Measurements from ENCODE around the gene IGSF22. TPM values are rescaled to one million over a fixed set of nuclear protein-coding genes. Genes with fewer than 3 reads are reported as not detected.

Gene IGSF22
- total RNA-seq, 1 donor from 2014 or later: not detected

- intact Hi-C loops (cut with DNase I): no loop called here
- Histone ChIP-seq H3K27ac (no peak overlapping the region), H3K27me3 (no peaks in the 10 kb centered on the region), H3K4me1 (no peaks in the 10 kb centered on the region), H3K4me3 (no peak overlapping the region), H3K36me3 (no peaks in the 10 kb centered on the region), H3K9me3 (no peaks in the 10 kb centered on the region)
- no peak for TF ChIP-seq CTCF (IDR thresholded peaks at IDR 0.05)
- DNase-seq (ENCODE audit: low spot score in 2 of 2): no peak
Observed at GRCh38 chr11:18756889-18757288, 30.9 kb upstream of the IGSF22 start.

- no peaks in the 10 kb centered on the region for H3K36me3 ChIP-seq
- intact Hi-C loops (cut with DNase I): no loop called here
Observed at GRCh38 chr11:18754308-18754707, 28.3 kb upstream of the IGSF22 start.

GRCh38 chr11:18752502-18752901, 26.5 kb upstream of the IGSF22 start:
- no peak for DNase-seq (ENCODE audit: low spot score in 2 of 2)
- no peaks in the 10 kb centered on the region for H3K4me1 ChIP-seq
- H3K4me3 ChIP-seq: no peak overlapping the region
- no peaks in the 10 kb centered on the region for H3K9me3 ChIP-seq
- H3K36me3 ChIP-seq: no peaks in the 10 kb centered on the region
- H3K27me3 ChIP-seq: no peaks in the 10 kb centered on the region
- TF ChIP-seq CTCF (IDR thresholded peaks at IDR 0.05): no peak
- intact Hi-C loops (cut with DNase I): no loop called here
- no peak overlapping the region for H3K27ac ChIP-seq

More at GRCh38 chr11:18754308-18754707, 28.3 kb upstream of the IGSF22 start:
- Histone ChIP-seq H3K4me3 (no peak overlapping the region), H3K27me3 (no peaks in the 10 kb centered on the region), H3K9me3 (no peaks in the 10 kb centered on the region), H3K27ac (no peak overlapping the region), H3K4me1 (no peaks in the 10 kb centered on the region)
- DNase-seq (ENCODE audit: low spot score in 2 of 2): no peak
- TF ChIP-seq CTCF (IDR thresholded peaks at IDR 0.05): no peak

GRCh38 chr11:18750944-18751343, 25.0 kb upstream of the IGSF22 start:
- H3K9me3 ChIP-seq: no peaks in the 10 kb centered on the region
- no peak overlapping the region for H3K4me3 ChIP-seq
- no peak for TF ChIP-seq CTCF (IDR thresholded peaks at IDR 0.05)
- DNase-seq (ENCODE audit: low spot score in 2 of 2): no peak
- H3K36me3 ChIP-seq: no peaks in the 10 kb centered on the region
- intact Hi-C loops (cut with DNase I): no loop called here
- H3K27ac ChIP-seq: no peak overlapping the region
- H3K27me3 ChIP-seq: no peaks in the 10 kb centered on the region
- no peaks in the 10 kb centered on the region for H3K4me1 ChIP-seq

- DNase-seq (ENCODE audit: low spot score in 2 of 2): peak in 1 of 2 donors; percentile 77
Observed at GRCh38 chr11:18749681-18750319, 23.8 kb upstream of the IGSF22 start.

More at GRCh38 chr11:18749681-18750319, 23.8 kb upstream of the IGSF22 start:
- Histone ChIP-seq H3K4me3 (no peak overlapping the region), H3K27ac (no peak overlapping the region), H3K9me3 (no peaks in the 10 kb centered on the region), H3K36me3 (no peaks in the 10 kb centered on the region), H3K4me1 (no peaks in the 10 kb centered on the region), H3K27me3 (no peaks in the 10 kb centered on the region)
- intact Hi-C loops (cut with DNase I): no loop called here
- TF ChIP-seq CTCF (IDR thresholded peaks at IDR 0.05): no peak

All from ascending aorta (tissue), 2 donors.